Lung microvascular endothelial cell (primary cell): Measurements from ENCODE around the gene HAVCR2. TPM values are rescaled to one million over a fixed set of nuclear protein-coding genes. Genes with fewer than 3 reads are reported as not detected.

ENCODE experiments used
- DNase-seq, 2 donors: peaks; one replicate each; pipeline versions ENCODE4 v3.0.0 to v3.0.0-alpha.2; 2010; ENCODE audit warnings: low read depth in 2 of 2
- total RNA-seq: library from RNA; depleted of rRNA; stranded (reverse); fragments of >200 nt; gene quantifications from 2 replicates; pipeline ENCODE4 v1.2.1, GENCODE V29; 2014

HAVCR2 gene
- total RNA-seq, result under 0.01 TPM in 1 of 2 replicates, not detected in the other

- DNase-seq, result no peak
These were observed at the start of gene HAVCR2 for GRCh38 chr5:157108976-157109375. Gene HAVCR2 (minus strand): TSS chr5:157109044. CDS start chr5:157108983, 61 bp downstream.

- DNase-seq, result no peak
These were observed 48.5 kb upstream of the HAVCR2 start for GRCh38 chr5:157157293-157157891.

- no peak for DNase-seq
These were observed 46.5 kb upstream of the HAVCR2 start for GRCh38 chr5:157155297-157155696.

- DNase-seq, result no peak
These were observed 42.2 kb upstream of the HAVCR2 start for GRCh38 chr5:157150995-157151394.

GRCh38 chr5:157148734-157149615 lies 40.1 kb upstream of the HAVCR2 start:
- DNase-seq, result peak; percentile 64 to 72

GRCh38 chr5:157143127-157143971 lies 34.5 kb upstream of the HAVCR2 start:
- peak in 1 of 2 donors; percentile 40 for DNase-seq

GRCh38 chr5:157142317-157143126 lies 33.7 kb upstream of the HAVCR2 start, which contains the start of gene MED7:
Gene MED7 (minus strand): TSS chr5:157142865. CDS start chr5:157139431, 3,434 bp downstream.
- DNase-seq, result peak; percentile 99 to 100

GRCh38 chr5:157137691-157138090 lies 28.8 kb upstream of the HAVCR2 start:
- DNase-seq, result no peak

- DNase-seq, result no peak
These were observed 23.4 kb upstream of the HAVCR2 start for GRCh38 chr5:157132281-157132612.

GRCh38 chr5:157130925-157131324 lies 22.1 kb upstream of the HAVCR2 start:
- no peak for DNase-seq

GRCh38 chr5:157121709-157122108 lies 12.9 kb upstream of the HAVCR2 start:
- no peak for DNase-seq

GRCh38 chr5:157120102-157120501 lies 11.3 kb upstream of the HAVCR2 start:
- no peak for DNase-seq

GRCh38 chr5:157116483-157116954 lies 7.7 kb upstream of the HAVCR2 start:
- DNase-seq, result no peak

- DNase-seq, result no peak
These were observed 6.7 kb upstream of the HAVCR2 start for GRCh38 chr5:157115502-157115901.

- DNase-seq, result no peak
These were observed 6.2 kb upstream of the HAVCR2 start for GRCh38 chr5:157115012-157115411.

GRCh38 chr5:157113002-157113401 lies 4.2 kb upstream of the HAVCR2 start:
- DNase-seq, result no peak

GRCh38 chr5:157109744-157110143 lies 900 bp upstream of the HAVCR2 start:
- DNase-seq, result no peak

GRCh38 chr5:157107508-157107907 lies 1.3 kb downstream of the HAVCR2 start:
- DNase-seq, result no peak

GRCh38 chr5:157106630-157107461 lies 2.0 kb downstream of the HAVCR2 start:
- DNase-seq, result peak in 1 of 2 donors; percentile 6

- DNase-seq, result no peak
These were observed 8.6 kb downstream of the HAVCR2 start for GRCh38 chr5:157100140-157100679.
